HepG2 (cell line): ENCODE measurements around the gene YAP1. TPM values are rescaled to one million over a fixed set of nuclear protein-coding genes. Genes with fewer than 3 reads are reported as not detected.

ENCODE experiments used
- ATF7 ChIP-seq, 2 experiments: fragments of 450-650 bp in 1 of 2; sonication (generic) in 1 of 2; formaldehyde crosslinking in 1 of 2; IDR thresholded peaks; 2 replicates each; pipeline versions ENCODE4 v1.4.0 to v1.6.1; 2016 to 2020; ENCODE audit warnings: antibody characterized with exemption in 1 of 2, mild to moderate bottlenecking in 1 of 2, missing genetic modification reagents in 1 of 2
- FOSL2 ChIP-seq: sonication (generic); formaldehyde crosslinking; IDR thresholded peaks from 2 replicates; pipeline ENCODE4 v1.4.0; 2020; ENCODE audit warnings: missing genetic modification reagents
- HDAC1 ChIP-seq: sonication (generic); formaldehyde crosslinking; IDR thresholded peaks from 2 replicates; pipeline ENCODE4 v1.5.1; 2020; ENCODE audit warnings: mild to moderate bottlenecking, missing genetic modification reagents
- KDM3A ChIP-seq: IDR thresholded peaks from 2 replicates; pipeline ENCODE4 v1.6.1; 2018; ENCODE audit warnings: low read depth, missing compliant biosample characterization
- KDM5B ChIP-seq: sonication (generic); formaldehyde crosslinking; IDR thresholded peaks from 2 replicates; pipeline ENCODE4 v1.4.0; 2020; ENCODE audit warnings: missing genetic modification reagents, mild to moderate bottlenecking, borderline replicate concordance
- MATR3 ChIP-seq: sonication (generic); formaldehyde crosslinking; IDR thresholded peaks from 2 replicates; pipeline ENCODE4 v1.4.0; 2020; ENCODE audit warnings: missing genetic modification reagents
- MTF2 ChIP-seq: sonication (generic); formaldehyde crosslinking; IDR thresholded peaks from 2 replicates; pipeline ENCODE4 v1.5.0; 2020; ENCODE audit warnings: missing genetic modification reagents, borderline replicate concordance
- NFE2L2 ChIP-seq: fragments of 150-350 bp; IDR thresholded peaks from 2 replicates; pipeline ENCODE4 v1.6.1; 2014; ENCODE audit warnings: low read length
- NR2F1 ChIP-seq, 2 experiments: fragments of 450-650 bp in 1 of 2; formaldehyde crosslinking in 1 of 2; IDR thresholded peaks; 2 replicates each; pipeline versions ENCODE4 v1.5.0 to v1.6.1; 2016 to 2020; ENCODE audit warnings: mild to moderate bottlenecking in 1 of 2, missing compliant biosample characterization in 1 of 2, missing genetic modification reagents in 1 of 2, moderate library complexity in 1 of 2
- PAWR ChIP-seq: sonication (generic); formaldehyde crosslinking; IDR thresholded peaks from 2 replicates; pipeline ENCODE4 v1.4.0; 2020; ENCODE audit warnings: missing genetic modification reagents, mild to moderate bottlenecking, borderline replicate concordance
- RBM39 ChIP-seq: fragments of 200-400 bp; formaldehyde crosslinking; IDR thresholded peaks from one replicate; pipeline ENCODE4 v1.6.1; 2018; ENCODE audit warnings: antibody characterized with exemption, mild to moderate bottlenecking, low read depth, low read length; ENCODE audit not compliant: poor library complexity, severe bottlenecking
- RCOR2 ChIP-seq: IDR thresholded peaks from 2 replicates; pipeline ENCODE4 v1.6.1; 2016; ENCODE audit warnings: missing biosample characterization, missing genetic modification reagents
- SNAPC2 ChIP-seq: sonication (generic); formaldehyde crosslinking; IDR thresholded peaks from 2 replicates; pipeline ENCODE4 v1.8.1; 2022; ENCODE audit warnings: mild to moderate bottlenecking, missing genetic modification reagents
- SOX6 ChIP-seq, 2 experiments: fragments of 450-650 bp in 1 of 2; sonication (generic) in 1 of 2; formaldehyde crosslinking in 1 of 2; IDR thresholded peaks; 2 replicates each; pipeline versions ENCODE4 v1.4.0 to v1.6.1; 2017 to 2020; ENCODE audit warnings: antibody characterized with exemption in 1 of 2, mild to moderate bottlenecking in 1 of 2, missing genetic modification reagents in 1 of 2
- ZBTB26 ChIP-seq: IDR thresholded peaks from 2 replicates; pipeline ENCODE4 v1.6.1; 2016; ENCODE audit warnings: missing compliant biosample characterization, missing genetic modification reagents, borderline replicate concordance
- ZBTB49 ChIP-seq: sonication (generic); formaldehyde crosslinking; IDR thresholded peaks from 2 replicates; pipeline ENCODE4 v1.4.0; 2020; ENCODE audit warnings: missing genetic modification reagents, borderline replicate concordance
- ZNF264 ChIP-seq: sonication (generic); formaldehyde crosslinking; IDR thresholded peaks from 2 replicates; pipeline ENCODE4 v1.4.0; 2020; ENCODE audit warnings: missing genetic modification reagents
- ZNF343 ChIP-seq: sonication (generic); formaldehyde crosslinking; IDR thresholded peaks from 2 replicates; pipeline ENCODE4 v1.4.0; 2020; ENCODE audit warnings: mild to moderate bottlenecking, missing genetic modification reagents
- ZNF496 ChIP-seq: sonication (generic); formaldehyde crosslinking; IDR thresholded peaks from 2 replicates; pipeline ENCODE4 v1.8.1; 2023; ENCODE audit warnings: mild to moderate bottlenecking, moderate library complexity, missing genetic modification reagents; ENCODE audit not compliant: insufficient replicate concordance
- ZNF577 ChIP-seq: sonication (generic); formaldehyde crosslinking; IDR thresholded peaks from 2 replicates; pipeline ENCODE4 v1.4.0; 2020; ENCODE audit warnings: mild to moderate bottlenecking, low read depth, missing genetic modification reagents, borderline replicate concordance
- ZNF780A ChIP-seq: sonication (generic); formaldehyde crosslinking; IDR thresholded peaks from 2 replicates; pipeline ENCODE4 v1.8.0; 2022; ENCODE audit warnings: mild to moderate bottlenecking, missing genetic modification reagents, moderate library complexity
- ZNF816 ChIP-seq: sonication (generic); formaldehyde crosslinking; IDR thresholded peaks from 2 replicates; pipeline ENCODE4 v1.8.0; 2022; ENCODE audit warnings: missing genetic modification reagents, mild to moderate bottlenecking, borderline replicate concordance
- ZSCAN25 ChIP-seq: sonication (generic); formaldehyde crosslinking; IDR thresholded peaks from 2 replicates; pipeline ENCODE4 v1.8.0; 2022; ENCODE audit warnings: mild to moderate bottlenecking, missing genetic modification reagents
- polyA plus RNA-seq, 8 experiments: library from polyadenylated mRNA; depleted of rRNA in 3 of 8; stranded (reverse) in 7 of 8; unstranded in 1 of 8; fragments of >200 nt; fragmentation: Illumina TruSeq in 4 of 8; extraction: Trizol in 4 of 8; gene quantifications; 2 replicates each; pipeline versions ENCODE4 v1.2.1 to v1.2.3, GENCODE V29; 2011 to 2016; ENCODE audit warnings: low read depth in 4 of 8, missing spikeins in 1 of 8, mixed read lengths in 1 of 8; ENCODE audit not compliant: insufficient read depth in 1 of 8
- total RNA-seq, 5 experiments: library from RNA; depleted of rRNA; stranded (reverse); fragments of >200 nt; fragmentation: Illumina TruSeq; extraction: Trizol; gene quantifications; 2 replicates each; pipeline ENCODE4 v1.2.3, GENCODE V29; 2016; ENCODE audit warnings: low read depth in 1 of 5

Gene YAP1
- total and polyA plus RNA-seq, 2 of the 13 experiments (the other 11 are each of a cell fraction or from before 2014, with no cell fraction given): 59.5 to 91.0 TPM

- TF ChIP-seq SNAPC2 (peak; percentile 87), HDAC1 (CRISPR knock-in tag) (peak; percentile 93), ZNF816 (CRISPR knock-in tag) (peak; percentile 81; the same call in 1 of the 2 replicates), KDM3A (CRISPR knock-in tag) (no peak), ZNF264 (CRISPR knock-in tag) (no peak), ZNF577 (CRISPR knock-in tag) (no peak), RCOR2 (no peak), NR2F1 (CRISPR knock-in tag; IDR thresholded peaks at IDR 0.05) (peak in 1 of 2 experiments; percentile 41; a peak in 1 of 4 replicates), ZSCAN25 (CRISPR knock-in tag) (no peak; the same call in 1 of the 2 replicates), ATF7 (IDR thresholded peaks at IDR 0.05) (no peak), ATF7 (CRISPR knock-in tag; IDR thresholded peaks at IDR 0.05) (peak; percentile 30; the same call in 1 of the 2 replicates), MATR3 (CRISPR knock-in tag) (no peak), KDM5B (CRISPR knock-in tag) (peak; percentile 96), ZNF496 (CRISPR knock-in tag) (no peak), PAWR (CRISPR knock-in tag) (no peak), ZBTB26 (CRISPR knock-in tag) (no peak), NFE2L2 (no peak), ZBTB49 (CRISPR knock-in tag) (no peak), ZNF343 (CRISPR knock-in tag) (no peak), ZNF780A (CRISPR knock-in tag) (0 out of 2 replicates have a peak, but pooled peaks have one; percentile 42), MTF2 (CRISPR knock-in tag) (peak; percentile 78; the same call in 1 of the 2 replicates), RBM39 (peak; percentile 86), FOSL2 (CRISPR knock-in tag) (peak; percentile 6; the same call in 1 of the 2 replicates), SOX6 (IDR thresholded peaks at IDR 0.05) (no peak), SOX6 (CRISPR knock-in tag; IDR thresholded peaks at IDR 0.05) (peak; percentile 74)
Measured at GRCh38 chr11:102109896-102110760, at the start of gene YAP1 (continued).
